Cardiac muscle cell (in vitro differentiated cells and primary cell): Measurements from ENCODE around the gene PLEK. TPM values are rescaled to one million over a fixed set of nuclear protein-coding genes. Genes with fewer than 3 reads are reported as not detected.
"Not testable (repeated sequence)": the region's sequence is repeated elsewhere in the genome, so short reads cannot be mapped to it uniquely, and the experiment has no call there.

Experiments used
- DNase-seq, 2 donors: peaks; one replicate each; pipeline versions ENCODE4 v3.0.0 to v3.0.0-alpha.2; 2010 to 2017; ENCODE audit warnings: low read depth in 1 of 2, low spot score in 1 of 2
- H3K27ac ChIP-seq: fragments of 200-600 bp; sonication (generic); 2 replicates; pipeline ENCODE4 v1.5.1; 2016
- H3K27me3 ChIP-seq: fragments of 200-600 bp; sonication (generic); 2 replicates; pipeline ENCODE4 v1.6.0; 2016; ENCODE audit warnings: control low read depth
- H3K36me3 ChIP-seq: fragments of 200-600 bp; sonication (generic); 2 replicates; pipeline ENCODE4 v1.5.1; 2016; ENCODE audit warnings: control low read depth
- H3K4me1 ChIP-seq: fragments of 200-600 bp; sonication (generic); 2 replicates; pipeline ENCODE4 v1.8.1; 2017; ENCODE audit warnings: low read depth, mild to moderate bottlenecking, mixed run types
- H3K4me3 ChIP-seq: fragments of 200-600 bp; sonication (generic); 2 replicates; pipeline ENCODE4 v1.5.1; 2016; ENCODE audit warnings: mild to moderate bottlenecking
- H3K9me3 ChIP-seq: fragments of 200-600 bp; sonication (generic); 2 replicates; pipeline ENCODE4 v1.5.1; 2017; ENCODE audit warnings: low read depth, mild to moderate bottlenecking, control low read depth
- CTCF ChIP-seq: IDR thresholded peaks from 2 replicates; pipeline ENCODE4 v1.5.1; 2012; ENCODE audit warnings: low read depth, mild to moderate bottlenecking, low read length
- polyA plus RNA-seq: library from polyadenylated mRNA; unstranded; fragments of >200 nt; fragmentation: Nextera tagmentation; extraction: Ambion mirVana; gene quantifications from 2 replicates; pipeline ENCODE4 v1.2.1, GENCODE V29; 2016
- total RNA-seq: library from RNA; depleted of rRNA; stranded (reverse); fragments of >200 nt; gene quantifications from 2 replicates; pipeline ENCODE4 v1.2.3, GENCODE V29; 2016

The PLEK gene
- total and polyA plus RNA-seq, 2 experiments from 2014 or later, result not detected

GRCh38 chr2:68377137-68377780 is 12.2 kb downstream of the PLEK start:
- DNase-seq, result no peak
- H3K4me1 ChIP-seq, result no peaks in the 10 kb centered on the region
- H3K36me3 ChIP-seq, result no peaks in the 10 kb centered on the region
- H3K4me3 ChIP-seq, result no peak overlapping the region
- H3K27ac ChIP-seq, result no peak overlapping the region
- no peaks in the 10 kb centered on the region for H3K9me3 ChIP-seq
- H3K27me3 ChIP-seq, result peaks cover 4% of the 10 kb centered on the region
- TF ChIP-seq CTCF, result no peak

DNA sequence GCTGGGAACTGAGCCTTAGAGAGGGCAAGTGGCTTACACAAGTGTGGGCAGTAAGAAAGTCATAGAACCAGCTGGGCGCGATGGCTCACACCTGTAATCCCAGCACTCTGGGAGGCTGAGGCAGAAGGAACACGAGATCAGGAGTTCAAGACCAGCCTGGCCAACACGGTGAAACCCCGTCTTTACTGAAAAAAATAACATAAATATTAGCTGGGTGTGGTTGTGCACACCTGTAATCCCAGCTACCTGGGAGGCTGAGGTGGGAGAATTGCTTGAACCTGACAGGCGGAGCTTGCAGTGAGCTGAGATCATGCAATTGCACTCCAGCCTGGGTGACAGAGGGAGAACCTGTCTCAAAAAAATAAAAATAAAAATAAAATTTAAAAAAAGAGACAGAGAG is 13.7 kb downstream of the PLEK start:
- H3K36me3 ChIP-seq, H3K27ac ChIP-seq, H3K27me3 ChIP-seq, H3K4me1 ChIP-seq, DNase-seq, H3K4me3 ChIP-seq, H3K9me3 ChIP-seq: not testable (repeated sequence)

- Histone ChIP-seq H3K4me1 (no peaks in the 10 kb centered on the region), H3K36me3 (no peaks in the 10 kb centered on the region), H3K9me3 (no peaks in the 10 kb centered on the region), H3K27ac (no peak overlapping the region), H3K27me3 (peaks cover under 1% of the 10 kb centered on the region), H3K4me3 (no peak overlapping the region)
- TF ChIP-seq CTCF, result no peak
- no peak for DNase-seq
Observed at GRCh38 chr2:68379184-68379708, 14.2 kb downstream of the PLEK start.

- Histone ChIP-seq H3K4me1 (peaks cover 6% of the 10 kb centered on the region), H3K36me3 (no peaks in the 10 kb centered on the region), H3K27me3 (no peaks in the 10 kb centered on the region), H3K27ac (no peak overlapping the region), H3K9me3 (no peaks in the 10 kb centered on the region), H3K4me3 (no peak overlapping the region)
- TF ChIP-seq CTCF, result no peak
- DNase-seq, result no peak
Observed at GRCh38 chr2:68383778-68384177, 18.7 kb downstream of the PLEK start.

GRCh38 chr2:68384485-68385107 is 19.5 kb downstream of the PLEK start:
- no peaks in the 10 kb centered on the region for H3K36me3 ChIP-seq
- no peak for TF ChIP-seq CTCF
- H3K4me1 ChIP-seq, result peaks cover 6% of the 10 kb centered on the region
- H3K27me3 ChIP-seq, result no peaks in the 10 kb centered on the region
- no peak for DNase-seq
- no peak overlapping the region for H3K27ac ChIP-seq
- no peaks in the 10 kb centered on the region for H3K9me3 ChIP-seq
- H3K4me3 ChIP-seq, result no peak overlapping the region

GRCh38 chr2:68385220-68385906 is 20.3 kb downstream of the PLEK start:
- no peak overlapping the region for H3K4me3 ChIP-seq
- no peak for TF ChIP-seq CTCF
- no peaks in the 10 kb centered on the region for H3K9me3 ChIP-seq
- no peak overlapping the region for H3K27ac ChIP-seq
- no peaks in the 10 kb centered on the region for H3K27me3 ChIP-seq
- H3K36me3 ChIP-seq, result no peaks in the 10 kb centered on the region
- DNase-seq, result no peak
- peaks cover 6% of the 10 kb centered on the region for H3K4me1 ChIP-seq
